ENCODE data around the gene ZNF669.

GRCh38 chr1:247087256-247087655 lies 16.9 kb downstream of the ZNF669 start:
- TF ChIP-seq CTCF (IDR thresholded peaks at IDR 0.05) (no peak), POLR2A (IDR thresholded peaks at IDR 0.05) (no peak)
